ENCODE measurements around the gene CCNJL.

Gene CCNJL

DNA sequence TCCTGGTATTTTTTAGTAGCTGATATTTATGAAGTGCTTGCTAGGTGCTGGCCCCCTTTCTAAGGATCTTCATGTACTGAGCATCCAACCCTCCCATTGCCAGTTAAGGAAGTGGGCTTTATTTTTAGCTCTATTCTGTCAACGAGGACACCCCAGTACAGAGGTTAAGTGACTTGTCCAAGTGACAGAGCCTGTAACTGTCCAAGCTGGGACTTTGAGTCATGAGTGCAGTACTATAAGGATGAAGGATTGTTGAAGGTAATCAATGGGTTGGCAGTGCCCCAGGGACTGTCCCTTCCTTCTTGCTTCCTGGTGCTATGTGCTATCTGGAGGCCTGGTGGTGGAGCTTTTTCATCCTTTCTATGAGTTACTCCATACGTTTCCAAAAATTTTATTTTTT is 101.0 kb downstream of the CCNJL start:
- no peak for DNase-seq

- no peak for DNase-seq
These were observed 101.8 kb downstream of the CCNJL start for GRCh38 chr5:160210606-160211005.

DNA sequence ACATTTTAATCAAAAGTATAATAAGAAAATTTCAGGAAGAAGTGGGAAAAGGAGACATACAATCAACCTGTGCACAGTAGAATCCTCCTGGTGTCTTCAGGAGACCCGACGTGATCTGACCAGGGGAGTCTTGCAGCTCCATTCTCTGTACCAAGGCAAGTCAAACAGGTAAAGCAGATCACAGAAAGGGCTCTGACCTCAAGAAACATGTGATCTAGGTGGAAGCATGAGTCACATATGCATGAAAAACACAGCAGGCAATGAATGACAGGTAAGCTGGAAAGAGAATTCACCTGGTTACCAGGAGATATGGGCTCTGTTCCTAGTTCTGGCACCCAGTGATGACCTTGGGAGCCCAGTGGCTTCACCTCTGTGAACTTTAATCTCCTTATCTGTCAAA is 102.4 kb downstream of the CCNJL start:
- no peak for DNase-seq

- no peak for DNase-seq
These were observed 105.3 kb downstream of the CCNJL start for GRCh38 chr5:160207061-160207460.

Measured in NCI-H187 treated with DMSO at 0.1 percent for 48 hours (cell line).